GM19452 (cell line): ENCODE data around the gene ZNF350.
"Not testable (repeated sequence)": the region's sequence is repeated elsewhere in the genome, so short reads cannot be mapped to it uniquely, and the experiment has no call there.

Source experiments
- ATAC-seq: cut with Tn5 transposase; IDR thresholded peaks from one replicate; pipeline ENCODE4 v1.9.1; 2021; ENCODE audit not compliant: unreplicated experiment

The ZNF350 gene

DNA sequence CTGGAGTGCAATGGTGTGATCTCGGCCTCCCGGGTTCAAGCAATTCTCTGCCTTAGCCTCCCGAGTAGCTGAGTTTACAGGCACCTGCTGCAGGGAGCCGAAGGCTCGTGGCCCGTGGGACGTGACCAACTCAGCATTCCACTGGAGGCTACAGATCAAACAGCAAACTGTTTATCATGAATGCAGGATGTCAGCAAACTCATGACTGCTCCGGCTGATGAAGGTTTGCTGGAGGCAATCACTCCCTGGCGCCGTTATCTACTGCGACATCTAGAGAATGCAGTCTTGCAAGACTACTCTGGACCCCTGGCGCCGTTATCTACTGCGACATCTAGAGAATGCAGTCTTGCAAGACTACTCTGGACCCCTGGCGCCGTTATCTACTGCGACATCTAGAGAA, 10.9 kb downstream of the ZNF350 start:
- ATAC-seq: not testable (repeated sequence)

DNA sequence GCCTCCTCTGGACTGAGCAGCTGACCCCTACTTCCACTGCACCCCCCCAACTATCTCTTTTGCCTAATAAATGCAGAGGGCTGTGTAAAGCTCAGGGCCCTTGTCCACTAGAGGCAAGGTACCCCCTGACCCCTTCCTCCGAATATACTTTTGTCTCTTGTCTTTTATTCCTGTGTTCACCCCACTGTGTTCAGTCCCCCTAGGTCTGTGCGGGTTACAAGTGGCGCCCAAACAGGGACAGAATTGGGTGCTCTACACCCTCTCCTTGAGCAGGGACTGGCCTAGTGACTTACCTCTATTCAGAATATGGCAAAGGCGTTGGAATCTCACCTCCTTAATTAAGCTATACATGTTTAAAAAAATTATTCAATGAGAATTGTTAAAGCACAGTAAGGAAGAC, 15.0 kb downstream of the ZNF350 start:
- ATAC-seq: no peak

DNA sequence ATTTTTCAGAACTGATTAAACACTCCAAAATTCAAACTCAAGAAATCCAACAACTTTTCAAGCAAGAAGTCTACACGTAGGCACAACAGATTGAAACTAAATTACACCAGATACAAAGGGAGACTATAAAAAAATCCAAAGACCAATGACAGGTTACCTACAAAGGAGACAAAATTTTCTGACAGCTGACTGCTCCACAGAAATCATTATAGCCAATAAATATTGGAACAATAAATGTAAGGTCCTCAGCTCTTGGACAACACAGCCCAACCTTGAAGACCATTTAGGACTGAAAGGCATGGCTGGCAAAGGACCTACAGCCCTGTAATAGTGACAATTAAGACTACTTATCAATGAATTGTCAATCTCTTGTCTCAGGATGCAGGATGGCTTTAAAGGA, 15.9 kb downstream of the ZNF350 start:
- no peak for ATAC-seq

DNA sequence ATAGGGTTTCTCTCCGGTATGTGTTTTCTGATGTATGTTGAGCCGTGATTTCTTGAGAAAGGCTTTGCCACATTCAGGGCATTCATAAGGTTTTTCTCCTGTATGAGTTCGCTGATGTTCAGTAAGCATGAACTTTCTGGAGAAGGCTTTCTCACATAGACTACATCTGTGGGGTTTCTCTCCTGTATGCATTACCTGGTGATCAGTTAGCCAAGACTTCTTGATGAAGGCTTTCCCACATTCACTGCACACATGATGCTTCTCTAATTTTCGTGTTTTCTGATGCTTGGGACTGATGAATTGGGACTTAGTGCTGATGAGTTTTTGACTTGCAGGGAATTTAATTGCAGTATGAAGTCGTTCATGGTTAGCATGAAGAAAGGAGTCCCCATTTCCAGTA, 21.1 kb downstream of the ZNF350 start:
- no peak for ATAC-seq

DNA sequence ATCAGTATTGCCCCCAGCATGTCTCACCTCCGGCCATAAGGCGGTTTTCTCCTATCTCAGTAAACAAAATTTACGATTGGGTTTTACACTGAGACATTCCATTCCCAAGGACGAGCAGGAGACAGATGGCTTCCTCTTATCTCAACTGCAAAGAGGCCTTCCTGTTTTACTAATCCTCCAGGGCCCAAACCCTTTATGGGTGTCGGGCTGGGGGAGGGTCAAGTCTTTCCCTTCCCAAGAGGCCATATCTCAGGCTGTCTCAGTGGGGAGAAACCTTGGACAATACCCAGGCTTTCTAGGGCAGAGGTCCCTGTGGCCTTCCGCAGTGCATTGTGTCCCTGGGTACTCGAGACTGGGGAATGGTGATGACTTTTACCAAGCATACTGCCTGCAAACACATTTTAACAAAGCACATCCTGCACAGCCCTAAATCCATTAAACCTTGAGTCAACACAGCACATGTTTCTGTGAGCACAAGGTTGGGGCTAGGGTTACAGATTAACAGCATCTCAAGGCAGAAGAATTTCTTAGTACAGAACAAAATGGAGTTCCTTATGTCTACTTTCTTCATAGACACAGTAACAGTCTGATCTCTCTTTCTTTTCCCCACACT, 25.9 kb downstream of the ZNF350 start:
- not testable (repeated sequence) for ATAC-seq

DNA sequence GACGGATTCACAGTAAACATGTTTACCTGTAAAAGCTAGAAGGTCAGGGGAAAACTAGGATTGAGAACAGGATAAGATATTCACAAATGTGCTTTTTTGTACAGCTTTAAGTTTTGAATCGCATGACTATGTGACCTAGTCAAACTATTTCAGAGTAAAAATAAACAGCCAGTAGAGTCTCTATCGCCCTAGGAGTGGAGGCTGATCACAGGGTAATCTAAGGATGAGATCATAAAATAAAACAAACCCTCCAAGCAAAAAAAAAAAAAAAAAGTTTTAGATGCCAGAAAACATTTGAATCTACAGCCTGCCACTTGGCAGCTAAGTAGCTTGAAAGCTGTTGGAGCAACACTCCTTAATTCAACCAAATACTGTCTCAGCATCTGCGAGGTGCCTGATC, 26.8 kb downstream of the ZNF350 start:
- no peak for ATAC-seq

DNA sequence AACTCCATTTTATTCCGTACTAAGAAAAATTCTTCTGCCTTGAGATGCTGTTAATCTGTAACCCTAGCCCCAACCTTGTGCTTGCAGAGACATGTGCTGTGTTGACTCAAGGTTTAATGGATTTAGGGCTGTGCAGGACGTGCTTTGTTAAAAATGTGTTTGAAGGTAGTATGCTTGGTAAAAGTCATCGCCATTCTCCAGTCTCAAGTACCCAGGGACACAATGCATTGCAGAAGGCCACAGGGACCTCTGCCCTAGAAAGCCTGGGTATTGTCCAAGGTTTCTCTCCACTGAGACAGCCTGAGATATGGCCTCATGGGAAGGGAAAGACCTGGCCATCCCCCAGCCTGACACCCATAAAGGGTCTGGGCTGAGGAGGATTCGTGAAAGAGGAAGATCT, 28.8 kb downstream of the ZNF350 start:
- ATAC-seq: not testable (repeated sequence)

DNA sequence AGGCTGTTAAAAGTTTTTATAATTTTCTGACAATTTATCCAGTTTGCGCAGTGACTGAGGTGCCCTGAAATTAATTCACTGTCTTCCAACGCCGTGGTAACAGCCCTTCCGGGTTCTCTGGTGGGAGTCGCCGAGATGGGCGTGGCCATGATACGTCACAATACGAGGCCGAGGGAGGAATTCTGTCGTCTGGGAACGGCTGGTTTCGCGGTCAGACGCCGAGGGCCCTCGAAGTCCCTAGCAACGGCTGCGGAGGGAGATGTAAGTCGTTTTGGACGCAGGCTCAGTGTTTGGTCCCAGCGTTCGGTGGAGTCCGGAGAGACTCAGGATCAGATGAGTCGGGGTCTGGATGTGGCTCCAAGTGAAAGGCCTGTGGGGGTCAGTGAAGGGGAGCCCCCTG, 37.7 kb downstream of the ZNF350 start:
- no peak for ATAC-seq

DNA sequence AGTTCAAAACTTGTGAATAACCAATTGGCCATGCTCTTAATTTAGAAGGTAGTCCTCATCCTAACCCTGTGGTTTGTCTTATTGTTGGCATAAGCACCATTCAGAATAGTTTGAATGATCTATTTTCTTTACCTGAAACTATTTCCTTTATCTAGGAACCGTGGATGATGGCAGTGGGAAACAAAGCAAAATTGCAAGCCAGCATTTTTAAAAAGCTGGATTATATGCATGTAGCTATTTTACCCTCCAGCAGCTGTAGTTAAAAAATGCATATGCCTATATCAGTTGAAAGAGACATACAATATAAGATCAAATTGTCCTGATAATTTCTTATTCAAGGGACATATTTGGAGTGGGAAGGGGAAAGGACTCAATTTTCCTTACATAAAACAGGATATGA, 40.0 kb downstream of the ZNF350 start:
- no peak for ATAC-seq

DNA sequence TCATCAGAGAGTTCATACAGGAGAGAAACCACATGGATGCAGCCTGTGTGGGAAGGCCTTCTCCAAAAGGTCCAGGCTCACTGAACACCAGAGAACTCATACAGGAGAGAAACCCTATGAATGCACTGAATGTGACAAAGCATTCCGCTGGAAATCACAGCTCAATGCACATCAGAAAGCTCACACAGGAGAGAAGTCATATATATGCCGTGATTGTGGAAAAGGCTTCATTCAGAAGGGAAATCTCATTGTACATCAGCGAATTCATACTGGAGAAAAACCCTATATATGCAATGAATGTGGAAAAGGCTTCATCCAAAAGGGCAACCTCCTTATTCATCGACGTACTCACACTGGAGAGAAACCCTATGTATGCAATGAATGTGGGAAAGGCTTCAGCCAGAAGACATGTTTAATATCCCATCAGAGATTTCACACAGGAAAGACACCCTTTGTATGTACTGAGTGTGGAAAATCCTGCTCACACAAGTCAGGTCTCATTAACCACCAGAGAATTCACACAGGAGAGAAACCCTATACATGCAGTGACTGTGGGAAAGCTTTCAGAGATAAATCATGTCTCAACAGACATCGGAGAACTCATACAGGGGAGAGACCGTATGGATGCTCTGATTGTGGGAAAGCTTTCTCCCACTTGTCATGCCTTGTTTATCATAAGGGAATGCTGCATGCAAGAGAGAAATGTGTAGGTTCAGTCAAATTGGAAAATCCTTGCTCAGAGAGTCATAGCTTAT, 41.7 kb downstream of the ZNF350 start:
- no peak for ATAC-seq

DNA sequence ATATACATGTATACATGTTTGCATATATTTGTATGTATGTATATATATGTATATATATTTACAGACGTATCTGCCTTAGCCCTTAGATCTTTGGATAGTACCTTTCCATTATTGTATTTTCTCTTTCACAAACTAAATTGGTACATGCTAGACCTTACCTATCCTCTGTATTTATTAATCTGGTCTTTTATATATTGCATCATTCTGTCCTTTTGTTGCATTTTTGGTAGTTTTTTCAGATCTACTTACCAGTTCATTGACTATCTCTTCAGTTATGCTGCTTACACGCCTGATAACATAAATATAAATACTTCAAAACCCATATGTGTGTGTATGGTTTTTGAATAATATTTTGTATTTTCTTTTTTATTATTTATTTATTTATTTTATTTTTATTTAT, 47.7 kb downstream of the ZNF350 start:
- ATAC-seq: no peak

DNA sequence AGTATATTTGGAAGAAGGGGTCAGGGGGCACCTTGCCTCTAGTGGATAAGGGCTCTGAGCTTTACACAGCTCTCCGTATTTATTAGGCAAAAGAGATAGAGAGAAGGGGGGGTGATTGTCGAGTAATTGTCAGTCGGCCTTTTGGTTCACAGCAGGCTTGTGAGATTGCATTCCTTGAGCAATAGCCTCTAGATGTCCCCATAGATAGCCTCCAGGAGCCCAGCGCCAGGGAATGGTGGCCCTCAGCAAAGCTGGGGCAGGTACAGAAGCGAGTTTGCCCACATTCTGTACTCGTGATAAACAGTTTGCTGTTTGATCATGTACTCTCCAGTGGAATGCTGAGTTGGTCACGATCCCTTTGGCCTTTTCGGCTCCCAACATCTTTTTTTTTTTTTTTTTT, 54.7 kb downstream of the ZNF350 start:
- no peak for ATAC-seq

DNA sequence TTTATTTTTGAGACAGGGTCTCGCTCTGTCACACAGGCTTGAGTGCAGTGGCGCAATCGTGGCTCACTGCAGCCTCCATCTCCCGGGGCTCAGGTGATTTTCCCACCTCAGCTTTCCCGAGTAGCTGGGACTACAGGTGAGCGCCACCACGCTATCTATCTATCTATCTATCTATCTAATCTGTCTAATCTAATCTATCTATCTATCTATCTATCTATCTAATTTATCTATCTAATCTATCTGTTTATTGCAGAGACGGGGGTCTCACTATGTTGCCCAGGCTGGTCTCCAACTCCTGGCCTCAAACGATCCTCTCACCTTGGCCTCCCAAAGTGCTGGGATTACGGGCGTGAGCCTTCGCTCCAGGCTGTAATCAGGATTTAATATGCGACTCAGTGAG, 58.8 kb downstream of the ZNF350 start:
- no peak for ATAC-seq

DNA sequence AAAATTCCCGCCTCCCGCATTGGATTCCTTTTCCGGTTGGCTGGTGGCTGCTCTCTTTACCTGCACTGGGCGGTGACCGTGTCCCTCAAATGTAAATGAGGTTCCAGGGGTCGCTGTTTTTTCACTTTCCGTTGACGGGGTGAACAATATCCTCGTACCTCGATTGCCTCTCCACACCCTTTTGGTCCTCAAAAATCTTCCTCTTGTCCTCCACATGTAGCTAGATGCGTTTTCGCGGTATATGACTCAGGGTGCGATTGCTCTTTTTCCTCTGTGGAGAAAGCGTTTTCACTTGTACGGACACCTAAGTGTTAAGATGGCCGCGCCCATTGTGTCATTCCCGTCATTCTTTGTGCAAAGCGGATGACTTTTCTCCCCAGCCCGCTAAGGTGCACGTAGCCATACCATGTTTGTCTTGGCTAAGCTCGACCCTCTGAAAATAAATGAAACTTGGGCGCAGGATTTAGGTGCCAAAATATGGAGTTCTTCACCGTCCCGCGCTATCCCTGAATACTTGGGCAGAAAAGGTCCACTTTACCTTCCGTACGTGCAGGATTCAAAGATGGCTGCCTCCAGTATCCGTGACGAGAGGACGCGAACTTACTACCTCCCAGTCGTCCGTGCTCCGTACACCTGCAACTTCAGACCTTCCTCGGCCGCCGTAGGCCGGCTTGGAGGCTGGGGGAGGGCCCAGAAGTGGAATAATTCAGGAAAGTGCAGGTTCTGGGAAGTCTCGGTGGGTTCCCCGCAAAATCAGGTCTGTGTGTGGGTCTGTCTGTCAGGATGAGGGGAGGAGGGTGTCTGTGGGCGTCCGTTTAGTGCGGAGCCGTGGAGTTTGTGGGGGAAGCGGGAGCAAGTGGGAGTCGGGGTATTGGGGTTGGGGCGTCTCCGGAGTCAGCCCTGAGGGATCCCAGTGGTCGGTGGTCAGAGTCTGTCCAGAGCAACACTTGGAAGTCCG, 59.6 kb downstream of the ZNF350 start, which contains the start of gene ZNF613:
Gene ZNF613, plus strand, starts transcription at position 689 of the 958 bp plus-strand sequence. CDS start 8,749 bp downstream, outside the sequence.
- ATAC-seq: peak; percentile 76

DNA sequence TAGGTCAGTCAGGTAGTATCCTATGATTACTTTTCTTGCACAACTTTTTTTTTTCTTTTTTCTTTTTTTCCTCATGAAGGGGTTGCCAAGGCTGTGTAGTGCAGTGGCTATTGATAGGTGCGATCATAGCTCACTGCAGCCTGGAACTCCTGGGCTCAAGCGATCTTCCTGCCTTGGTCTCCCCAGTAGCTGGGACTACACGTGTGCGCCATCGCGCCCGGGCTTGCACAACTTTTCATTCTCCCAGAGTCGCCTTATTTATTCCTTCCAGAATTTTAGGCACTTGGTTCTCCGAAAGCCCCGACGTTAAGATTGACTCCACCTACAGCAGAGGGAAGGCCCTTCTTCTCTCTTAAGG, 60.2 kb downstream of the ZNF350 start:
- ATAC-seq: peak; percentile 5

DNA sequence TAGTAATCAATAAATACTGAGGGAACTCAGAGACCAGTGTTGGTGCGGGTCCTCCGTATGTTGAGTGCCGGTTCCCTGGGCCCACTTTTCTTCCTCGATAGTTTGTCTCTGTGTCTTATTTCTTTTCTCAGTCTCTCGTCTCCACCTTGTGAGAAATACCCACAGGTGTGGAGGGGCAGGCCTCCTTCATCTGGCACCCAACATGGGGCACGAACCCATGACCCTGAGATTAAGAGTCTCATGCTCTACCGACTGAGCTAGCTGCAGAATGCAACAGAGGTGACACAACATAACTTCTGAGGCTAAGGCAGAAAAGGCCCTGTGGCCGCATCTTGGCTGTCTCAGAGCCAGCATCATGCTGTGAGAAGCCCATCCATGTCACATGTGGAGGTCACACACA, 64.7 kb downstream of the ZNF350 start:
- no peak for ATAC-seq

DNA sequence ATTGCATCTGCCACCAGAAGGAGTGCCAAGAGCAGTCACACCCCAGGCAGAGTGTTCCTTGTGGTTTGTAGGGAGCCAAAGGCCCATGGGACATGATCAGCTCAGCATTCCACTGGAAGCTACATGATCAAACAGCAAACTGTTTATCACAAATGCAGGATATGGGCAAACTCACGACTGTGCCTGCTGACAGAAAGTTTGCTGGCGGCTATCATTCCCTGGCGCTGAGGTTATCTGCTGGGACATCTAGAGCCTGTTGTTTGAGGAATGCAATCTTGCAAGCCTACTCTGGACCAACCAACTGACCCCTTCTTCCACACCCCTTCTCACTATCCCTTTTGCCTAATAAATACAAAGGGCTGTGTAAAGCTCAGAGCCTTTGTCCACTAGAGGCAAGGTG, 67.0 kb downstream of the ZNF350 start:
- ATAC-seq: no peak

DNA sequence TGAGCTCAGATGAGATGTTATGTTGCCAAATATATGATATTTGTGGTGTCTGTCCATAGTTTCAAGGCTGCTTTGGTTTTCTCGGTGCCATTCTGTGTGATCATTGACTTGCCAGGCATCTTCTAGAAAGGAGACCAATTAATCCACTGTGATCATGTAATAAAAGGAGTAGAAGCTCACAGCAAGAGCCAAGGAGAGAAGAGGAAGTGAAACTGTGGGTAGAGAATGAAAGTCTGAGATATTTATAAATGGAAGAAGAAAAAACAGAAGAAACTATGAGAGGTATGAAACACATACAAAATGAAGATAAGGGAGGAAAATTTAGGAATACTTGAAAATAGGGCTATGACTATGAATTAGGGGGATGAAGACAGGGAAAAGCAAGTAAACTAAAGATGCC, 70.5 kb downstream of the ZNF350 start:
- ATAC-seq: no peak

DNA sequence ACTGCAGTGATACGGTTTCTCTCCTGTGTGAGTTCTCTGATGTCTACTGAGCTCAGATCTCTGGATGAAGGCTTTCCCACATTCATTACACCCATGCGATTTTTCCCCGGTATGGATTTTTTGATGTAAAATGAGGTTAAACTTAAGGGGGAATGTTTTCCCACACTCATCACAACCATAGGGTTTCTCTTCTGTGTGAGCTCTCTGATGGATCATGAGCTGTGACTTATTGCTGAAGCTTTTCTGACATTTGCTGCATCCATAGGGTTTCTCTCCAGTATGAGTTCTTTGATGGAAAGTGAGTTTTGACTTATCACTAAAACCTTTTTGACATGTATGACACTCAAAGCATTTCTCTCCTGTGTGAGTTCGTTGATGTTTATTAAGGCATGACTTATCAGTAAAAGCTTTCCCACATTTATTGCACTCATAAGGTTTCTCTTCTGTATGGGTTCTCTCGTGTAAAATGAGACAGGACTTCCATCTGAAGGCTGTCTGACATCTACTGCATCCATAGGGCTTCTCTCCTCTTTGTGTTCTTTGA, 71.2 kb downstream of the ZNF350 start:
- ATAC-seq: no peak
